HG03571 (cell line): ENCODE results near the gene RXFP4.
"Not testable (repeated sequence)": the region's sequence is repeated elsewhere in the genome, so short reads cannot be mapped to it uniquely, and the experiment has no call there.

Experiments
- ATAC-seq: cut with Tn5 transposase; IDR thresholded peaks from one replicate; pipeline ENCODE4 v1.9.1; 2021; ENCODE audit not compliant: unreplicated experiment

The RXFP4 gene

GRCh38 chr1:155929057-155929456 lies 12.4 kb upstream of the RXFP4 start:
- ATAC-seq = no peak

GRCh38 chr1:155930725-155931124 lies 10.7 kb upstream of the RXFP4 start:
- ATAC-seq = not testable (repeated sequence)

- no peak for ATAC-seq
These were observed 10.0 kb upstream of the RXFP4 start for GRCh38 chr1:155931332-155932038.

GRCh38 chr1:155932081-155932480 lies 9.4 kb upstream of the RXFP4 start:
- no peak for ATAC-seq

- ATAC-seq = no peak
These were observed 9.0 kb upstream of the RXFP4 start for GRCh38 chr1:155932487-155932886.

GRCh38 chr1:155933591-155934096 lies 7.8 kb upstream of the RXFP4 start:
- ATAC-seq = no peak

GRCh38 chr1:155934097-155934935 lies 7.1 kb upstream of the RXFP4 start, which contains the start of gene KHDC4:
TSS of gene KHDC4 (minus strand) at chr1:155934413. CDS start at chr1:155934373, 40 bp downstream.
- peak; percentile 85 for ATAC-seq

GRCh38 chr1:155934936-155935590 lies 6.4 kb upstream of the RXFP4 start:
- no peak for ATAC-seq

GRCh38 chr1:155938220-155938627 lies 3.2 kb upstream of the RXFP4 start:
- ATAC-seq = no peak

- no peak for ATAC-seq
These were observed 901 bp upstream of the RXFP4 start for GRCh38 chr1:155940482-155940992.

GRCh38 chr1:155941845-155942531 lies 550 bp downstream of the RXFP4 start:
- no peak for ATAC-seq

- no peak for ATAC-seq
These were observed 1.2 kb downstream of the RXFP4 start for GRCh38 chr1:155942578-155943141.

GRCh38 chr1:155944444-155944799 lies 3.0 kb downstream of the RXFP4 start:
- no peak for ATAC-seq

- peak; percentile 26 for ATAC-seq
These were observed 5.3 kb downstream of the RXFP4 start for GRCh38 chr1:155946633-155947219.

- ATAC-seq = no peak
These were observed 5.9 kb downstream of the RXFP4 start for GRCh38 chr1:155947292-155947691.

- ATAC-seq = no peak
These were observed 6.3 kb downstream of the RXFP4 start for GRCh38 chr1:155947741-155948140.

GRCh38 chr1:155950829-155951228 lies 9.4 kb downstream of the RXFP4 start:
- ATAC-seq = no peak

- no peak for ATAC-seq
These were observed 10.5 kb downstream of the RXFP4 start for GRCh38 chr1:155951753-155952504.

GRCh38 chr1:155952505-155952890 lies 11.1 kb downstream of the RXFP4 start:
- no peak for ATAC-seq
